ENCODE results near the gene FBXO9.

Gene FBXO9

DNA sequence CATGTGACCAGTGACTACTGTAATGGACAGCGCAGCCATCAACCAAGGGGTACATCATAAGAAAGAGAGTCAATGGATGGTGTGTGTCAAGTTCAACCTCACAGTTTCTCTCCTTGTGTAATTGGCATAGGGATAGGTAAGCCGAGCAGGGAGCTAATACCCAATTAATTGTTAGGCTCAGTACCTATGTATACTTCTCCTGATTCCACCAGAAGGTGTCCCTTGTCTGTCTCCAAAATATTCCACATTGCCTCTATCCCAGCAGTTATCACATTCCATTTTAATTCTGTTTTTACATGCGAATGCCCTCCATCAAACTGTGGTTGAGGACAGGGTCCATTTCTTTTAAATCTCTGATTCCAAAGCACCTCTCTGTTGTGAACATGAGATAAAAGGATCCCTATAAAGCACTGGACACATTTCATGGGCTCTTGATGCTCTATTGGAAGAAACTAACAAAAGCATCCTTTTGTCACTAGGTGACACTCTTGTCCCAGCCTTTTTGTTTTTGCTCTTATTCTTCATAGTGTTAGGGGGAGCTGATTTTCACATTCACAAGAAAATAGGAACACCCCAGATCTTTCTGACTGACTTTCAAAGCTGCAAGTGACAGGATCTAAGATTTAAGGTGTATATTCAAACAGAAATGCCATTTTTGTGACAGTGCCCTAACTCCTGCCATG, 38.9 kb downstream of the FBXO9 start:
- TF ChIP-seq, protein P1, sequence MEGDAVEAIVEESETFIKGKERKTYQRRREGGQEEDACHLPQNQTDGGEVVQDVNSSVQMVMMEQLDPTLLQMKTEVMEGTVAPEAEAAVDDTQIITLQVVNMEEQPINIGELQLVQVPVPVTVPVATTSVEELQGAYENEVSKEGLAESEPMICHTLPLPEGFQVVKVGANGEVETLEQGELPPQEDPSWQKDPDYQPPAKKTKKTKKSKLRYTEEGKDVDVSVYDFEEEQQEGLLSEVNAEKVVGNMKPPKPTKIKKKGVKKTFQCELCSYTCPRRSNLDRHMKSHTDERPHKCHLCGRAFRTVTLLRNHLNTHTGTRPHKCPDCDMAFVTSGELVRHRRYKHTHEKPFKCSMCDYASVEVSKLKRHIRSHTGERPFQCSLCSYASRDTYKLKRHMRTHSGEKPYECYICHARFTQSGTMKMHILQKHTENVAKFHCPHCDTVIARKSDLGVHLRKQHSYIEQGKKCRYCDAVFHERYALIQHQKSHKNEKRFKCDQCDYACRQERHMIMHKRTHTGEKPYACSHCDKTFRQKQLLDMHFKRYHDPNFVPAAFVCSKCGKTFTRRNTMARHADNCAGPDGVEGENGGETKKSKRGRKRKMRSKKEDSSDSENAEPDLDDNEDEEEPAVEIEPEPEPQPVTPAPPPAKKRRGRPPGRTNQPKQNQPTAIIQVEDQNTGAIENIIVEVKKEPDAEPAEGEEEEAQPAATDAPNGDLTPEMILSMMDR (IDR thresholded peaks at IDR 0.05; ENCODE audit: insufficient read depth, low read length, missing control alignments) = no peak
- no peak for DNase-seq (ENCODE audit: low read depth, low spot score)
- POLR2A ChIA-PET = no interaction called here
- H3K4me3 ChIP-seq (ENCODE audit: low read depth, low read length) = no peak overlapping the region
- CTCF ChIA-PET = interaction anchor here (0.8 to 2.2 kb wide), 8 partner anchors 10 to 381 kb away, joined by 3 to 6 read pairs (median 4); no protein-coding TSS in a partner anchor

DNA sequence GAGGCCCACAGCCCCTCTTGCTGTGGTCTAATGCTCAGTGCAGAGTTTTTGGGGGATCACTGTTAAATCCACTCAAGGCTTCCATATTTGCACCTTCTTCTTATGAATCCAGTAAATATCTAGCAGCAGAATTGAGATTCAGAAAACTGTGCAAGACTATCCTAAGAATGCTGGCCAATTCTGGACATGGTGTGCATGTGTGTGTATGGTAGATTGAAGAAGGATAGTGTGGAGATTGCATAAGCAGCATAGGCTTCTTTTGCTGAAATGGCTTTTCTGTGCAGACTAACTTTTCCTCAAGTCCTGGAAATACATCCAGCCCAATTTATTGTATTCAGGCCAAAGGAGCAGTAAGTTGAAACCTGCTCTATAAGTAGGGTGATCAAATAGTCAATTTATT, 39.7 kb downstream of the FBXO9 start:
- H3K4me3 ChIP-seq (ENCODE audit: low read depth, low read length) = no peak overlapping the region
- POLR2A ChIA-PET = no interaction called here
- TF ChIP-seq, protein P1 (IDR thresholded peaks at IDR 0.05; ENCODE audit: insufficient read depth, low read length, missing control alignments) = no peak
- no peak for DNase-seq (ENCODE audit: low read depth, low spot score)
- CTCF ChIA-PET = interaction anchor here (1.4 kb wide), 2 partner anchors 21 to 379 kb away, joined by 3 to 4 read pairs; no protein-coding TSS in a partner anchor

DNA sequence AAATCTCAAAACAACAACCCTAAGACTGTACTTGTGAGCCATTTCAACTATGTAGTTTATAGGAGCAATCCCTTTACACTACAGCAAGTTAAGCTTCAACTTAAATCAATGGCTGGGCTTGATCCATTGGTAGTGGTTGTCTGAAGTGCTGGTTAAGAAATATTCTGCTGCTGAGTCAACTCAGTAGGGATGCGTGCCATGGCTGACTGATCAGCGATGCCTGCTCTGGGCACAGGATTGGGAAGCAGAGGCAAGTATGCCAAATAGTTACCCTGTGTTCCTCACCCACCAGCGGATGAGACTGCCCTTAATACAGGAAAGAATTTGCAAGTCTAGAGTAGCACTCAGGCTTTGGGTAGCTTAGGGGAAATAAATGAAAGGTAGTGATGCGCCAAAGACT, 41.9 kb downstream of the FBXO9 start:
- no peak overlapping the region for H3K4me3 ChIP-seq (ENCODE audit: low read depth, low read length)
- POLR2A ChIA-PET = no interaction called here
- CTCF ChIA-PET = interaction anchor here (1.8 to 2.1 kb wide), 2 partner anchors 377 to 385 kb away, joined by 7 read pairs; no protein-coding TSS in a partner anchor
- no peak for DNase-seq (ENCODE audit: low read depth, low spot score)
- TF ChIP-seq, protein P1 (IDR thresholded peaks at IDR 0.05; ENCODE audit: insufficient read depth, low read length, missing control alignments) = no peak

GRCh38 chr6:53109612-53110011, 44.4 kb downstream of the FBXO9 start:
- no peak for DNase-seq (ENCODE audit: low read depth, low spot score)
- ChIA-PET POLR2A (no interaction called here), CTCF (no interaction called here)
- TF ChIP-seq, protein P1 (IDR thresholded peaks at IDR 0.05; ENCODE audit: insufficient read depth, low read length, missing control alignments) = no peak
- no peak overlapping the region for H3K4me3 ChIP-seq (ENCODE audit: low read depth, low read length)

GRCh38 chr6:53111865-53112264, 46.7 kb downstream of the FBXO9 start:
- ChIA-PET CTCF (no interaction called here), POLR2A (no interaction called here)
- no peak overlapping the region for H3K4me3 ChIP-seq (ENCODE audit: low read depth, low read length)
- no peak for DNase-seq (ENCODE audit: low read depth, low spot score)
- TF ChIP-seq, protein P1 (IDR thresholded peaks at IDR 0.05; ENCODE audit: insufficient read depth, low read length, missing control alignments) = no peak

GRCh38 chr6:53112404-53112803, 47.2 kb downstream of the FBXO9 start:
- no peak overlapping the region for H3K4me3 ChIP-seq (ENCODE audit: low read depth, low read length)
- TF ChIP-seq, protein P1 (IDR thresholded peaks at IDR 0.05; ENCODE audit: insufficient read depth, low read length, missing control alignments) = no peak
- DNase-seq (ENCODE audit: low read depth, low spot score) = no peak
- ChIA-PET CTCF (no interaction called here), POLR2A (no interaction called here)
